ENCODE results near the gene HIVEP2.

Gene HIVEP2

DNA sequence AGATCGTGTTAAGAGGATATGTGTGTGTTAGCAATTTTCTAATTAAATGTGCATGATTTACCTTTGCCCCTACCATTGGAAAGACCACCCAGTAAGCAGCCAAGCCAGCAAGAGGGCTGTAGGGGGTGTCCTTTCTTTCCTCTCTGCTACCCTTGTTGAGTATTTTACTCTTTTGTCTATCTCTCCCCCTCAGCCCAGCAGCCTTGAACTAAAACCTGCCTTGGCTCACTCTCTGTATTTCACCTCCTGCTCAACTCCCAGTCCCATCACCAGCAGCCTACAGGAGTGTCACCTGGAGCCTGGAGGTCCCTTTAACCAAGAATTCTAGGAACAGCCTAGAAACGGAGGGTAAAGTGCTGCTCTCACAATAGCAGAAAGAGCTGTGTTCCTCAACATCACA is 81.0 kb downstream of the HIVEP2 start:
- DNase-seq (ENCODE audit: low read depth), result no peak

DNA sequence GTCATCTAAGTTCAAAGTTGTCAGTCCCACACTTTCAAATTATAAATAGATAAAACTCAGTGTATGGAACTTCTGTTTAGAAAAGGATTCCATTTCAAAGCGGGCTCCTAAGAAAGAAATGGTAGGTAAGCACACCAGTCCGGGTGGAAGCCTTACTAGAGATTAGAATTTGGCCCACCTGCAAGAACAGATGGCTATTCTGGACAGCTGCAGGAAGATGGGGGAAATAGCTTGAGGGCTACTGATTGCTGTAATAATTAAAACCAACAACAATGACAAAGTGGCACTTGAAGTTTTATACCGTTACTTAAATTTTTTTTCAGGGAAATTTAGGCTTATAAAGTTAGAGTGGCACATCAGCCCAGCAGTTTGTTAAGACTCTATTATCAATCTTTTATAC is 83.3 kb downstream of the HIVEP2 start:
- DNase-seq (ENCODE audit: low read depth), result no peak

DNA sequence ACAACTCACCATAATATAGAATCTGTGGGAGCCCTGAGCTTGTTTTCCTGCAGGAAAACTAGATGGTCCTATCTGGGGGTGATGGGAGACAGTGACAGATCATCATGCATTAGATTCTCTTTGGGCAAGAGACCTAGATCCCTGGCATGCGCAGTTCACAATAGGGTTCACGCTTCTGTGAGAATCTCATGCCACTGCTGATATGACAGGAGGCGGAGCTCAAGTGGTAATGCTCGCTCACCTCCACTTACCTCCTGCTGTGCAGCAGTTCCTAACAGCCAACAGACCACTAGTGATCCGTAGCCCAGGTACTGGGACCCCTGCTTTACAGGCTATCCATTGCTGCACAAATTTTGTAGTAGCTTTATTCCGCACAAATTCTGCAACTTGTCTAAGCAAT is 84.5 kb downstream of the HIVEP2 start:
- DNase-seq (ENCODE audit: low read depth), result no peak

DNA sequence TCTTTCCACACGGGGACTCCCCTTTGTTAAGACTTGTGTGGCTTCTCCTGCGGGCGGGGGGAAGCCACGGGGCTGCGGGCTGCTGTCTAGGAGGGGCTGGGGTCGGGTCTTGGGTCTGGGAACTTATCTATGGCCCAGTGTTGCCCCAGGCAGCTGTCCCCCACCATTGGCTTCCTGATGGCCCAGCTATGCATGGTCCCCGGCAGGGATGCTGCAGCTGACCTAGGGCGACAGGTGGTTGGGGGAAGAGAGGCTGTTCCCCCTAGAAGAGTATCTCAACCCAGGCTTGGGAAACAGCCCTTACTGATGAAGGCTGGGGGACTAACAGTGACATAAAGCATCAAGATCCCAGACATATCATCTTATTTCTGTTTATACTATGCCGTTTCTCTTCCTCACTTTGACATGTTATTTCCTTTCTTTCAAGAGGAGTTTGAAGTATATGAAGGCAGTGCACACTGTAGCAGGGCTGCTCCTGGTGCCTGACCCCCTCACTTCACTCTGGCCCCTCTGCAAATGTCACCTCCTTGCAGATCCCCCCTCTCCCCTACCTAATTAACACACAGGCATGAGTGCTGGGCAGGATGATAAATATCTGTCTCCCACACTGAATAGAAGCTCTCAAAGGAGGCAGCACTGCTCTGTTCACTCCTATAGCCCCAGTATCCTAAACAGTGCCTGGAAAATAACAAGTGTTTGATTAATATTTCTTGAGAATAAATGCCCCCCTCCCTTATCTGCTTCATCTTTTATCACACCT is 87.0 kb downstream of the HIVEP2 start:
- DNase-seq (ENCODE audit: low read depth), result no peak

DNA sequence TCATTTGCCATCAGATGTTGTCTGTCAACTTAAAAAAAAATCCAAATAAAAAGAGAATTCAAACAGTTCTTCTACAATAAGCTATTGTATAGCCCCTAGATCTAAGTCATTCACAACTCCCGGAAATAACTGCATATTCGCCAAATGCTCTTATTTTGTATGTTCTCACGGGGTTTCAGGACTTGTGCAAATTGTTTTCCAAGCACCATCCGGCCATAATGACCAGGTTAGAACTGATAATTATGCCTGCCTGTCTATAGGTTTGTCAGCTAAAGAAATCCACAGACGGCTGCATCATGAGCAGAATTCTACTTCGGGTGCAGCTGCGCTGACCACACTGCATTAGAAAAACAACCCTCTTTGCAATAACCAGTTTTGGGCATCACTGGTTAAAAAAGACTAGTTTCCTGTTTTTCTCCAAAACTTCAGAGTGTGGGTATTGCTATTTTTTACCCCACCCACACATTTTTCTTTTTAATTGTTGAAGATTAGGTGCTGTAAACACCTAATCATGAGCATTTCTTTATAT is 87.7 kb downstream of the HIVEP2 start:
- DNase-seq (ENCODE audit: low read depth), result no peak

DNA sequence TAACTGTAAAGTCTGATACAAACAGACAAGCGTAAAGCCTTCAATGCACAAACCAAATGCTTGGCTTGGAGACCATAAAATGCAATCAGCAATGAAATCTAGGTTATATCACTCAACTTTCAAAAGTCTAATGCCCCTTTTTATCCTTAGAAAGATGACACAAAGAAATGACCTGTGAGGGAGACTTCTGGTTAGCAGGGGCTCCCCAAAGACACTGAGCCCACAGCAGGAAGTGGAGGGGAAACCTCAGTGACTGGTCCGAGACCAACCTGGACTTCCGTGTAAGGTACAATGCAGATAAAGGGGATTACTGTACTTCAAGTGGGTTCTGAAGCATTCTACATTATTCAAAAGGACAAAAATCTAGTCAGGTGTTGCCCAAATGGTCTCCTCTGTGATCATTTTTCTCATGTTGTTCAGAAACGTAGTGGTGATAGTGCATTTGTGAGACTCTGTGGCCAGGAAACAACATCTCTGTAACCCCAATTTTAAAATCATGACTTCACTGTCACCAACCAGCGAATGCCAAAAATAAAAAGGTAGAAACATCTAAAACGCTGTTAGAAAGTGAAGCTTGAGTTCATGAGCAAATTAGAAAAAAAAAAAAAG is 88.2 kb downstream of the HIVEP2 start:
- no peak for DNase-seq (ENCODE audit: low read depth)

DNA sequence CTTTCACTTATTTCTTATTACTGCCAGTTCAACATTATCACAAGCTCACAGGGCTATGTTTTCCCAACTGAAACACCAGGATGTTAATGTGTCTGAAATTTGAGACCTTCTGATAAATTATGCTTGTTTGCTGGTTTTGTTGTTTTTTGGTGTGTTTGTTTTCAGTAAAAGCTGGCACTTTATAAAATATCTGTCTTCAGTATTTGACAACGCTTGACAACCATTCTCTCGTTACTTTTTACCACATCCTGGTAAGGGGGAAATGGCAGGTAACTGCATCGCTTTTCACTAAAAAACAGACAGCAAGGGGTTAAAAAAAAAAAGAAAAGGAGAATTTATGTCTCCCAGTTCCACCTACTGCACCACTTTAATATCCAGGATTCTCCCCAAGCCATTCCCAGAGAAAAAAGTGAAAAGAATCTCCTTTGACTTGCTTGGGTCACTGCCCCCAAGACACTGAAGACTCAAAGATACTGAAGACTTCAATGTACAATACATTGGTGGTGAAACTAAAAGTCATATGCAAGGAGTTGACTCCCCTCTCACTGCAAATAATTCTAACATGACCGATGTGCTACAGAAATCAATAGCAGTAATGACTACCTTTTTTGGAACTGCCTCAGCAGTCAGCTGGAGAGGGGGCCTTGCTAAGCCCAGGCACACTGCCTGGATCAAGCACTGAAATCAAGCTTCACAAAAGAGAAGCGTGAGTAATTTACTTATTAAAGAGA is 88.9 kb downstream of the HIVEP2 start:
- no peak for DNase-seq (ENCODE audit: low read depth)

DNA sequence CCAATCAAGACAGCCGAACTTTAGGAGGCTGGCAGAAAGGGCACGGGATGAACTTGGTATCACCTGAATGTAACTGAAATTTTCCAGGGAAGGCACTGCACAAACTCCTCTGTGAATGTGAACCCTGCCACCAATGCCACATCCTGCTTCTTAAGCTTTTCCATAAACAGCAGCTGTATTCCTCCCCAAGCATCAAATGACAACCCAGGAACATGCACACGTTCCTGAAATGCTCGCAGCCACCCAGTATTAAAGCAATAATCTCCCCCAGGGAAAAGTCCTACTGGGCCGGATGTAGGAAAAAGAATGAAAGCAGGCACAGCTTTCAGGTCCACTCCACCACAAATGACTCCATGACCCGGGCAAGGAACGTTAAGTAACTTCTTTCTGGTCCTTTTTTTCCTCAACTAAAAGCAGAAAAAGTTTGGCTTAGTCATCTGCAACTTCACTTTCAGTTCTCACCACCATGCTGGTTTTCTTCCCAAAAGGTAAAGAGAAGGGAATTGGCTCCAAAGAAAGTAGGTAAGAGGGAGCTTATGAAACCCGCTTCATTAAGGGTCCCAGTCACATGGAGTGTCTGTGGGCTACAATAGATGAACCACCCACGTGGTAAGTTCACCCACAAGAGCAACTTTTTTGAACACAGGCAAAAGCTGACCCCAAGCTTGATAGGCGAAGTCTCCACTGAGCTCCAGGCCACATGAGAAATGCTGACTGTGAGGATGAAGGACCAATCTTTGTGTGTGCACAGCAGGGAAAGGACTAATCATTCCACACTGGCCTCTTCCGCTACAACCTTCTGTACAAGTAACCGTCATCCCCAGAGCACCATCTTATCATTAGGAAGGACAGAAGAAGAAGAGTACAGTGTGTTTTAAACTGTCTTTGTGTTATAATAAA is 90.1 kb downstream of the HIVEP2 start:
- DNase-seq (ENCODE audit: low read depth), result no peak

DNA sequence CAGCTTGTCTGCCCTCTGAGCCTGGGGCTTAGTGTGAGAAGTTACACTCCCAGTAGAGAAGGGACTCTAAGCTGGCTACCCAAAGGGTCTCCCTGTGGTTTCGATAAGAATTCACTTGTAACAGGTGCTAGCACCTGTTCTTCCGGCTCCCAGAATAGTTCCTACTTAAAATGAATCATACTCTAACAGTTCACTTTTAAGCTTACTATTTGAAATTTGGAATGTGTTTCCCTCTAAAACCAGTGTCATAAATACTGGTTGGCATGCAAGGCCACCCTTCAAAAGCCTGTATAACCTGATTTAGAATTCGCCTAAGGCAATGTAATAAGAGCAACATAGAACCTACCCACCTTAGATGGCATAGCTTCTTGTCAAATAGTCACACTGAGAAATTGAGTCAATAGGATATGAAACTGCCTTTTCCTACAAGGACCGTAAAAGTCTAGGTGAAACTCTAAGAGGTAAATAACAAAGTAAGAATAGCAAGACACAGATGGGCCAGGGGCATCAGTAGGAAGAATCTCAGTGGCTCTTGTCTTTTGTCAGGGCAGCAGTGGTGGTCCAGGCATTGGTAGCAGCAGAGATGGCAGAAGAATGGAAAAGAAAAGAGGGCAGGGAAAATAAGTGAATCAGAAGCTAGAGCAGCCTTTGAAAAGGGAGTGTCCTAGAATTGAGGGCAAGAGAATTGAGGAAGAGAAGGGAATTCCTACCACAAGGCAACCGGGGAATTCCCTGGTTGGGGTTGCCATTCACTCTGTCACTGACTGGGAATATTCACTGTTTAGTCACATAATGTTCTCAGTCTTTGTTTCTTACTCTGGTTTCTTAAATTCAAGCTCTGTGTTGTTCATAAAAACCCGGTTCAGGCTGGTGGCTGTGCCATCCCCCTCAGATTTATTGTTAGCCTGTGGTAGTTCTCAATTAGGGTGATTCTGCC is 91.5 kb downstream of the HIVEP2 start:
- DNase-seq (ENCODE audit: low read depth), result no peak

DNA sequence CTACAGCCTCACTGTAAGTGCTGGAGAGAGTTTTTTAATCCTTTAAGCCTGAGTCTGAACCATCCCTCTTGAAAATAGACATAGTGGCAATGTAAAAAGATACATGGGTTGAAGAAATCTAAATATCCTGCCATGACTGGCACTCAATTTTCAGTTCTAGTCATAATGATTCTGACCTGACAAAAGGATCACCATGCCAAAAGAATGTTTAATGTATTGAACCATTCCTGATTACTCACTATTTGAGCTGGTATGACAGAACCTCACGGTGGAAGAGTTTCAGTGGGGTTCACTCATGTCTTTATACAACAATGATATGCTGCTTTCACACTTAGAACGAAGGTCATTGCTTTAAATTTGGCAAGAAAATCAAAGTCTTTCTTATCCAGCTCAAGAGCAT is 93.4 kb downstream of the HIVEP2 start:
- DNase-seq (ENCODE audit: low read depth), result no peak

DNA sequence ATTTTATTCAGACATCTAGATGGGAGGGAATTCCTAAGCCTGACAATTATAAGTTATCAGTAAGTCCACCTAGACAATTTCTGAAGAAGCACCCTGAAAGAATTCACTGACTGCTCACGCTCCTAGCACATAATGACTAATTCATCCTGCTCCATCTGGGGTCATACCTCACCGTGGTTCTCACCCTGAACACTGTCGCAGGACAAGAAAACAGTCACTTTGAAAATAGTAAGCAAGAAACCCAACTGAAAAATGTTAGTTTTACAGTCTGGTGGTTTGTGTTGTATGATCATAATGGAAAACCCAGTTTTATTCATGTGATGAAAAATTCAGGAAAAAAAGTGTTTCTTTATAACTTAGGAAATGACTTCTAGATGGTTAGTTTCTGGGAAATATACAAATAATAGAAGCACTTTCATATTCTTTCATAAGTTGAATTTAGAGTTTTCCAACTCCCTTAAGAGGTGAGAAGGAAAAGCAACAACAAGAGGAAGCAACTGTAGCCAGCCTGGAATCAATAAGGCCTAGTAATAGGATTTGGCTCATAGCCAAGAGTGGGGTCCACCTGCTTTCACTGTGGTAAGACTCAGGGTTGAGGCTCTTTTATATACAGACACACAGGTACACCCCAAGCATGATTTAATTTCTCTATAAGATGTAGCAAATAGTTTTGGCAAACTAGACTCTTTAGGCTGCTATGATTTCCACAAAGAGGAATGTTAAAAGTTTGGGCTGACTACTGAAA is 94.1 kb downstream of the HIVEP2 start:
- DNase-seq (ENCODE audit: low read depth), result no peak

DNA sequence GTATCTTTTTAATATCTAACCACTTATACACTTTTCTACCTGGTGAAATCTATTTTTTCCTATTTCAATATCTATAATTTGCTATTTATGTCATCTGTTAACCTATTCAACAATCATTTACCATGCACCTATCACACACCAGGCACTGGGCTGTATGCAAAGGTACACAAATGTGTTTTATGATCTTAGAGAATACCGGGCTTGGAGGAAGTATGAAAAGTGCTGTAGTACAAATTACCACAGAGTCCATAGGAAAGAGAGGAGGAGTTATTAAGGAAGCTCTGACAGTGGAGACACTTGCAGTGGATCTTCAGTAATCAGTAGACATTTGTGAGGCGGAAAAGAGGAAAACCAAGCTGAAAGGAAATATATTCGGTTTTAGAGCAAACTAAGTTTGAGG is 96.0 kb downstream of the HIVEP2 start:
- no peak for DNase-seq (ENCODE audit: low read depth)

DNA sequence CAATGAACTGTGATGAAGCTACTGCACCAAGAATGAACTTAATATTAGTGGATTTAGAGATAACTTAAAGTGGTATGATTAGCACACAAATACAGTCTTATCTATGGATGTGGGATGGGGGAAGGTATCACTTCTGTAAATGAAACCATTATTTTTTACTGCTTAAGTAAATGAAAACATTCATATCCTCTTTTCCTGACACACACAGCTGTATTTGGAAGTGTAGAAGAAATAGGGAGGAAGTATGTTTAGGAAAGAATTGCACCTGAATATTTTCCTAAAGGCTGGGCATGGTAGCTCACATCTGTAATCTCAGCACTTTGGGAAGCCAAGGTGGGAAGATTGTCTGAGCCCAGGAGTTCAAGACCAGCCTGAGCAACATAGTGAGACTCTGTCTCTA is 96.8 kb downstream of the HIVEP2 start:
- DNase-seq (ENCODE audit: low read depth), result no peak

DNA sequence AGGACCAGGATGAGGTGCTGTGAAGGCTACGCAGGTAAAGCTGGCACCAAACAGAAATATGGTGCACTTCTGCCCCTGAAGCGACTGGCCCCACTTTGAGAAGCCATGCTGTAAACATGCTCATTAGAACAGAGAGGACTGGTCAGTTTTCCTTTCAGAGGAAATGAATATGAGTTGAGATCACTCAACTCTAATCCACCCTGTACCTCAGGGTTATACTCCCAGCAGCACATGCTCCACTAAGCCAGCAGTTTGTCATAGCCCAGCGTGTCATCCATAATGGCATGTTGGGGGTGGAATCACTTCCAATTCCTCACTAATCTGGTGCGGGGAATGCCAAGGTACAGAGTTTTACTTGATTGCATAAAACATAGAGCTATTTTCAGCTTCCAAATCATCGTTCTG is 98.1 kb downstream of the HIVEP2 start:
- DNase-seq (ENCODE audit: low read depth), result no peak

DNA sequence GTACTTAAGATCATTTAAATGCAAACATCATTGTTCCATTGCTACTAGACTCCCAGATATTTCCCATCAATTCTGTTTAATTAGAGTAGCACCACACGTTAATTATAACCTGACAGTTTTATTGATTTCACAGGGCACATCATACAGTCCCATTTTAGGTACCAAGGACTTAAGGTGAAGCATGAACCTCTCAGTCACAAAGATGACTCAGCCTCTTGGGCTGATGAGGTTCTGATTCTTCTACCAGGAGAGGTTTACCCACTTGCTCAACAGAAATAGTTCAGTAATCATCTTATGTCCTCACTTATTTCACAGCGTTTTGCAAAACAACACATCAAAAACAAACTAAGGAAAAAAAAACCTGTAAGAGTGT is 98.5 kb downstream of the HIVEP2 start:
- DNase-seq (ENCODE audit: low read depth), result no peak

DNA sequence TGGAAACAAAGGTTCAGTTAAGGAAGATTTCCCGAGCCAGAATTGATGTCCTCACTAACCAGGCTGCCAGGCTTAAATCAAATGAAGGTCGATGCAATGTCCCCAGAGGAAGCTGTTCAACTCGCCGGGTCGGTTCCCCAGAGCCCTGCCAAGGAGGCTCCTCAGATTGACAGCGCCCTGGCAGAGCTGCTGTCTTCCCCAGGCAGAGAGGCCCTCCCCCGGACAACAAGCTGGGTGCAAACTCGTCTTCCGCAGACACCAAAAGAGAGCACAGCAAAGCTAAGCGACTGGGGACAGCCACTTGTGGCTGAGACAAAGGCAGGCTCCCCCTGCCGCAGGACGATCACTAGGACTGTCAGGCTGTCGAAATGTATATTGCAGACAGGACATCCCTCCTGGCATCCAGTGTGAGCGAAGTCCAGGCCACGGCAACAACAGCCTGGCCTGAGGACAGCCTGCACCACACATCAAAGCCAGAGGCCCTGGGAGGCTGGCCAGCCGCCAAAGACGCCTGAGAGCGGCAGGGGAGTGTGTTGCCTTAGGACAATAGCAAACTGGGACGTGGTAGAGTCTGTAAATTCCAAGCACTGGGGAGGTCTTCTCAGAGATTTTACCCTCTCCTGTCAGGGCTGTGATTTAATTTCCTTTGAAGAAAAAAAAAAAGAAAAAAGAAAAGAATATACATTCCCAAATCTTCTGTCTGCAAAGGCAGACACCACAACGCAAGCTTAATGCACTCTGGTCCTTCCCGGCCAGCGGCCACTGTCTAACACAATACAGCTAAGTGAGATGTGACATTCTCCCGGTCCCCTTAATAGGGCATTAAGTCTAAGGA is 99.1 kb downstream of the HIVEP2 start:
- DNase-seq (ENCODE audit: low read depth), result no peak

DNA sequence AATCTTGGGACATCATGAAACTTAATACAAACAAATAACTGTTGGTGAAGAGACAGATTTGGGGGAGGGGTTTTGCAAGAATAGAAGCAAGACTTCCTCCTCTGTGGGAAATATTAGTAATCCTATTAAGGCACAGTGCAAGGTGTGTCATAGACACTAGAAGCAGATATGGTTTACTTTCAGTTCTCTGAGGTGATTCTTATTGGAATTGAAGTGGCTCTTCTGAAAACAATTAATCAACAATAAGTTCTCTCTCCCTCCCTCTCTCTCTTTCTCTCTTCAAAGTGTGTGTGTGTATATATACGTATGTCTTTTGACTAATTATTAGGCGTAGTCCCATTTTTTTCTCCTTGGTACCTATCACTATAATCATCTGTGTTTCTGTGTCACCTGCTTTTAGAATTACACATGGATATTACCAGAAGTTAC is 99.8 kb downstream of the HIVEP2 start:
- DNase-seq (ENCODE audit: low read depth), result no peak

DNA sequence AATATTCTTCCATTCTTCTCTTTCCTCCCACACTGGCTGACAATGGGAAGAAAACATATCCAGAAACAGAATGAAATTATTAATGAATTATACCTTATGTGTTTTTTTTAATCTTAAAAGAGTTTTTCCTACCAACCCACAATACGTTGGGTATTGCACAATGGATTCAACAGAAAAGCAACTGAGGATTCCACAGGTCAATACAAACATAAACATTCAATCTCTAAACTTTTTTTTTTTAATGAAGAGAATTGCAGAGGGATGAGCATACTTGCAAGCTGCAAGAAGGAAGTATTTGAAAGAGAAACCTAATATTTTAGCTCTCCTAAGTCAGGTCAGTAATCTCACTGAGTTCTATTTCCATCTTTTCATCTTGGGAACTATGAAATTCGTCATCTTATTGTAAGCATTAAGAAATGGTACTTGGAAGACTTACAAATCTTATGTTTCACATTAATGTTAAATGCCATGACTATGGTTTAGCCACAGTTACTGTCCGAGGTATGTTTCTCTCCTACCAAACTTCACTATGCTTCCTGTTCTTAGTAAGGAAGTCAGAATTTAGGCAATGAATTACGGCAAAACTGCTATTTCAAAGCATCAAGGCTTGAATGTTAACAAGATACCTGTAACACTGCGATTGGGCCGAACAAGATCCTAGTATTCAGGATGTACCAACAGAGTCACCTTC is 100.8 kb downstream of the HIVEP2 start:
- no peak for DNase-seq (ENCODE audit: low read depth)

DNA sequence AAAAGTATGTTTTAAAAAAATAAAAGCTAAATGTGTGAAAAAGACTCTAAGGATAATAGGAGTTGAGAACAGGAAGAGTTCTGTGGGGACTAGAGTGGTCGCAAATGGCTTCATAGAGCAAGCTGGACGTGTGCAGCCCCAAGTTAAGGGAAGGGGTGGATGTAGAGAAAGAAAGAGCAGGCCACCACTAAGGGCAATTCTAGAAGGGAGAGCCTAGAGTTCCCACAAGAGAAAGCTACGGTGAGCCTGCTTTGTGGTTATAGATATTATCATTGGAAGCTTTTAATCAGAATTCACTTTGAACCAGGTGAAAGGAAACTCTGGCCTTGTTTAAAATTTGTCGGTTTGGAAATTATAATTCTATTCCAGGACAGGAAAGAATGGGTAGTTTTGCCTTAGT is 101.6 kb downstream of the HIVEP2 start:
- DNase-seq (ENCODE audit: low read depth), result no peak
